ENCODE results near the gene CENATAC. TPM values are rescaled to one million over a fixed set of nuclear protein-coding genes. Genes with fewer than 3 reads are reported as not detected.

CENATAC gene
- total RNA-seq, 2 experiments from 2014 or later = 47.7 to 60.6 TPM

GRCh38 chr11:119049081-119049480 is 51.1 kb downstream of the CENATAC start:
- ChIA-PET CTCF (ENCODE audit: unreplicated experiment) (no interaction called here), POLR2A (interaction anchor here (1.3 kb wide), 1 partner anchor 9 kb away, joined by 6 read pairs; no protein-coding TSS in a partner anchor)
- TF ChIP-seq EZH2phosphoT487 (IDR thresholded peaks at IDR 0.05; ENCODE audit: borderline replicate concordance, low read depth, low read length) (no peak), CTCF (conservative IDR thresholded peaks at IDR 0.05; ENCODE audit: low read length) (no peak)

GRCh38 chr11:119051440-119052162 is 53.7 kb downstream of the CENATAC start:
- H3K9me3 ChIP-seq (ENCODE audit: low read length) = no peaks in the 10 kb centered on the region
- peaks cover 92% of the 10 kb centered on the region for H3K36me3 ChIP-seq (ENCODE audit: insufficient read depth, low read length)
- no peak for TF ChIP-seq EZH2phosphoT487 (IDR thresholded peaks at IDR 0.05; ENCODE audit: borderline replicate concordance, low read depth, low read length)
- TF ChIP-seq CTCF (conservative IDR thresholded peaks at IDR 0.05; ENCODE audit: low read length) = no peak
- DNase-seq (ENCODE audit: low spot score) = no peak
- no peaks in the 10 kb centered on the region for H4K20me1 ChIP-seq (ENCODE audit: insufficient read depth, low read length)
- ChIA-PET CTCF (ENCODE audit: unreplicated experiment) (interaction anchor here (0.6 kb wide), 1 partner anchor 175 kb away, joined by 3 read pairs; no protein-coding TSS in a partner anchor), POLR2A (interaction anchor here (1.1 kb wide), 1 partner anchor 16 kb away, joined by 3 read pairs; no protein-coding TSS in a partner anchor)
- peaks cover 6% of the 10 kb centered on the region for H3K4me1 ChIP-seq (ENCODE audit: insufficient read depth, low read length, poor library complexity, severe bottlenecking)
- H3K4me2 ChIP-seq (ENCODE audit: low read length) = no peak overlapping the region
- H3K9me2 ChIP-seq (ENCODE audit: insufficient read depth, low read length) = no peaks in the 10 kb centered on the region
- TSS peak; percentile 46 for BruUV-seq (replicated peaks)
- no peak overlapping the region for H3K4me3 ChIP-seq (ENCODE audit: low read depth, low read length, poor library complexity, severe bottlenecking)
- peaks cover 14% of the 10 kb centered on the region for H3K79me2 ChIP-seq (ENCODE audit: insufficient read depth, low read depth, low read length)
- no peak overlapping the region for H3K27ac ChIP-seq (ENCODE audit: low read depth, low read length, poor library complexity, severe bottlenecking)
- intact Hi-C loops (cut with micrococcal nuclease; ENCODE audit: unreplicated experiment) = no loop called here
- no peak overlapping the region for H2AFZ ChIP-seq (ENCODE audit: low read length)

More at GRCh38 chr11:119049081-119049480, 51.1 kb downstream of the CENATAC start:
- BruUV-seq (replicated peaks) = no TSS peak
- H3K27ac ChIP-seq (ENCODE audit: low read depth, low read length, poor library complexity, severe bottlenecking) = no peak overlapping the region
- H3K9me2 ChIP-seq (ENCODE audit: insufficient read depth, low read length) = no peaks in the 10 kb centered on the region
- no peak overlapping the region for H3K4me2 ChIP-seq (ENCODE audit: low read length)
- H3K4me1 ChIP-seq (ENCODE audit: insufficient read depth, low read length, poor library complexity, severe bottlenecking) = no peaks in the 10 kb centered on the region
- no peak overlapping the region for H2AFZ ChIP-seq (ENCODE audit: low read length)
- intact Hi-C loops (cut with micrococcal nuclease; ENCODE audit: unreplicated experiment) = no loop called here
- no peak overlapping the region for H3K4me3 ChIP-seq (ENCODE audit: low read depth, low read length, poor library complexity, severe bottlenecking)
- H4K20me1 ChIP-seq (ENCODE audit: insufficient read depth, low read length) = no peaks in the 10 kb centered on the region
- no peaks in the 10 kb centered on the region for H3K9me3 ChIP-seq (ENCODE audit: low read length)
- no peak for DNase-seq (ENCODE audit: low spot score)
- peaks cover 94% of the 10 kb centered on the region for H3K36me3 ChIP-seq (ENCODE audit: insufficient read depth, low read length)
- no peaks in the 10 kb centered on the region for H3K79me2 ChIP-seq (ENCODE audit: insufficient read depth, low read depth, low read length)
